Dermis microvascular lymphatic vessel endothelial cell (primary cell): ENCODE data around the gene CD2BP2. TPM values are rescaled to one million over a fixed set of nuclear protein-coding genes. Genes with fewer than 3 reads are reported as not detected.
"Not testable (repeated sequence)": the region's sequence is repeated elsewhere in the genome, so short reads cannot be mapped to it uniquely, and the experiment has no call there.

Source experiments
- DNase-seq, 2 donors: peaks; one replicate each; pipeline versions ENCODE4 v3.0.0 to v3.0.0-alpha.2; 2010; ENCODE audit warnings: low read depth in 2 of 2
- total RNA-seq: library from RNA; depleted of rRNA; stranded (reverse); fragments of >200 nt; gene quantifications from 2 replicates; pipeline ENCODE4 v1.2.1, GENCODE V29; 2014

CD2BP2 gene
- 34.1 and 35.5 TPM in 2 replicates for total RNA-seq

DNA sequence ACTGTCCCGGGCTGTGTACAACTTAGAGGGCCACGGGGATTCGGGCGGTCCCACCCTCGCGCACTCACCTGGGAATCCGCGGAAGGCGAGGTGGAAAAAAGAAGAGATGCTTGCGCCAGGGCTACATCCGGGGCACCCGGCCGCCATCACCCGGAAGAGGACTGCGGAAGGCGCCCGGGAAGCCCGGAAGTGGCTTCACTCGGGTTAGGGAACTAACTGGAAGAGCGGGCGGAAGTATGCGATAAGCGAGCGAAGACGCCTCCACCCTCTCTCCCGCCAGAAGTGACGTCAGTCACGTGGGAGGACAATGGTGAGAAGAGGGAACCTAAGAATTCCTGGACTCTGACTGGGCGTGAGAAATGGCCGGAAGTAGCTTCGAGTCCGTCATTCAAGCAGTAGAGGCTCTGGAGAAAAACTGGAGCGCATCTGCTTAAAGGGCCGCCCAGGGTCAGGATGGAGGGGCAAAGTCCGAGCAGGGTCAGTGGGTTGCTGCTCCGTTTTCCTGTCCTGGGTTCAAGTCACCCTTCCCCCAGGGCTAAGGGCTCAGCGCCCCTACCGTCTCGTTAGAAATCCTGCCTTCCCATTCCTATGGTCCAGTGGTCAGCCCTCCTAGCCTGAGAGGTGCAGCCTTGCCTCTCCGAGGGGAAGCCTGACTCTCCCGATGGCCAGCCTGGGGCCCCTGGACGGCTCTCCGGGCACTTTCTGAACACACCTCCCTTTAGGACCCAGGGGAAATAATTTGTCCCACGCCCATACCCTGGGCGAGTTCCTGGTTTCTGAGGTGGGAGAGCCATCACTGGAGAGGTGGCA is at the start of gene CD2BP2:
CD2BP2 (minus strand) TSS at position 165 of the 810 bp plus-strand sequence. CDS start 627 bp downstream, outside the sequence.
- DNase-seq, result peak; percentile 96 to 99

DNA sequence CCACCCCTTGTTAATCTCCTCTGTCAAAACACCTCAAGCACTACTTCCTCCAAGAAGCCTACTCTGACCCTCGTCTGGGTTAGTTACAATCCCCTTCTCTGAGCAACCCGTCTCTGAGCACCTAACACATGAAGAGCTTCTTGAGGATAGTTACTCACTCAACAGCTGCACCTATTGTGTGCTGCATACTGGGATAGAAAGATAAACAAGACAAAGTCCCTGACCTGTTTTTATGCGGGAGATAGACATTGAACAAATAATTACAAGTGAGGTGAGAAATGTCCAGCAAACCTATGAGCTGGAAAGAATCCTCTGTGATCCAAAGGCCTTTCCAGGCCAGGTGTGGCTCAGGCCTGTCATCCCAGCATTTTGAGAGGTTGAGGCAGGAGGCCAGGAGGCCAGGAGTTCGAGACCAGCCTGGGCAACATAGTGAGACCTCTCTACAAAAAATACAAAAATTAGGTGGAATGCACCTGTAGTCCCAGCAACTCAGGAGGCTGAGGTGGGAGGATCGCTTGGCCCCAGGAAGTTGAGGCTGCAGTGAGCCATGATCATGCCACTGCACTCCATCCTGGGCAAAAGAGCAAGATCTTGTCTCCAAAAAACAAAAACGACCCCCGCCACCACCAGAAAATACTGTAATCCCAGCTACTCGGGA is 46.8 kb upstream of the CD2BP2 start:
- no peak for DNase-seq

DNA sequence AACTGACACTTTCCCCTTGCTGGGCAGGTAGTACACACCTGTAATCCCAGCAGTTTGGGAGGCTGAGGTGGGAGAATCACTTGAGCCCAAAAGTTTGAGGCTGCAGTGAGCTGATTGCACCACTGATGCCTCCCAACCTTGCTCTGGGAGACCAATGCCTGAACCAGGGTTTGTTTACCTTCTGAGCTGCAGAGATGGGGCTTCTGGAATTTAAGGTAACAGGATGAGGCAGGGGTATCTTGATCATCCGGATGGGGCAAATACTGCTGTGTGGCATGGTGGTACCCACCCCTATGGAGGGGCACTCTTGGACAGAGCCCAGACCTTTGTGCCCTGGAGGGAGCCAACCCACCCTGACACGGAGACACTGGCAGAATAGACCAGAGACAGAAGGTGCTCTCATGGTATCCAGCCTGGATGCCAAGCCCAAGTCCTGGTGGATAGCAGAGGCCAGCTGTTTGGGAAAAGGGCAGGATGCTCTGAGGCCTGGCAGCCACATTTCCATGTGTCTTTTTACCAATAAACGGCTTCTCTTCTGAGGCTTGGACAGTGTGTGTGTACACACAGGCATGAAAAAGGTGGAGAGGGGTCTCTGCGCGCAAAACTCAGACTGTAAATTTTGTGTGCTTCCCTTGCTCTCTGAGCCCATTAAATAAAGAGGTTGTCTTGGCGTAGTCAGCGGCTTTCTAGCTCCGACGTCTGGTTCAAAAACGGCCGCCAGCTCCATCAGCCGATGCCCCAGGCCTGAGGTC is 44.5 kb upstream of the CD2BP2 start:
- no peak for DNase-seq

DNA sequence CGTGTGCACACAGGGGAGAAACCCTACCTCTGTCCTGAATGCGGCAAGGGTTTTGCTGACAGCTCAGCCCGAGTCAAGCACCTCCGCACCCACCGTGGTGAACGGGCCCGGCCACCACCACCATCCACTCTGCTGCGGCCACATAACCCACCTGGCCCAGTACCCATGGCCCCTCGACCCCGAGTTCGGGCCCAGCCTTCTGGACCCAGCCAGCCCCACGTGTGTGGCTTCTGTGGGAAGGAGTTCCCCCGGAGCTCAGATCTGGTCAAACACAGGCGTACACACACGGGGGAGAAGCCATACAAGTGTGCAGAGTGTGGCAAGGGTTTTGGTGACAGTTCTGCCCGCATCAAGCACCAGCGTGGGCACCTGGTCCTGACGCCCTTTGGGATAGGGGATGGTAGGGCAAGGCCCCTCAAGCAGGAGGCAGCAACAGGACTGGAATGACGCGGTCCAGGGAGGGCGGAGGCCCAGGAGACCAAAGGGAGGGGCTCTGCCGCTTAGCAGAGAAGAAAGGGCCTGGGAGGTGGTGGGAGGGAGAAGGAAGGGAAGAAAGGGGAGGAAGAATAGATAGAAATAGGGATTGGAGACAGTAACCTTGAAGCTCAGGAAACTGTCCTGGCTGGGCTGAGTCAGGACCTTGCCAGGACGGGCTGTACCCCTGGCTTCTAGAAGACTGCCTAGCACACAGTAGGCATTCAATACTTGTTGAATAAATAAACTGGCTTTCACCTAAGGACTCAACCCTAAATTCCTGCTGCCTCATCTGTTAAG is 43.7 kb upstream of the CD2BP2 start:
- DNase-seq, result no peak

DNA sequence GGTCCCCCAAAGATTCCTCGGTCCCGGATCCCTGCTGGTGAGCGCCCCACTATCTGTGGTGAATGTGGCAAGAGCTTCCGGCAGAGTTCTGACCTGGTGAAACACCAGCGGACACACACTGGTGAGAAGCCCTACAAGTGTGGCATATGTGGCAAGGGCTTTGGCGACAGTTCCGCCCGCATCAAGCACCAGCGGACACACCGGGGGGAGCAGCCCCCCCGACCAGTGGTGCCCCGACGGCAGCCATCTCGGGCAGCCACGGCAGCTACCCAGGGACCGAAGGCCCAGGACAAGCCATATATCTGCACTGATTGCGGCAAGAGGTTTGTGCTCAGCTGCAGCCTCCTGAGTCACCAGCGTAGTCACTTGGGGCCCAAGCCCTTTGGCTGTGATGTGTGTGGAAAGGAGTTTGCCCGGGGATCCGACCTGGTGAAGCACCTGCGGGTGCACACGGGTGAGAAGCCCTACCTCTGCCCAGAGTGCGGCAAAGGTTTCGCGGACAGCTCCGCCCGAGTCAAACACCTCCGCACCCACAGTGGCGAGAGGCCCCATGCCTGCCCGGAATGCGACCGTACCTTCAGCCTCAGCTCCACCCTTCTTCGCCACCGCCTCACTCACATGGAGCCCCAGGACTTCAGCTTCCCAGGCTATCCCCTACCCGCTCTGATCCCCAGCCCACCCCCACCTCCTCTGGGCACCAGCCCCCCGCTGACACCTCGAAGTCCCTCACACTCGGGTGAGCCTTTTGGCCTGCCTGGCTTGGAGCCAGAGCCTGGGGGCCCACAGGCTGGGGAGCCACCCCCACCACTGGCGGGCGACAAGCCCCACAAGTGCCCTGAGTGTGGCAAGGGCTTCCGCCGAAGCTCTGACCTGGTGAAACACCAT is 42.9 kb upstream of the CD2BP2 start:
- DNase-seq, result no peak

DNA sequence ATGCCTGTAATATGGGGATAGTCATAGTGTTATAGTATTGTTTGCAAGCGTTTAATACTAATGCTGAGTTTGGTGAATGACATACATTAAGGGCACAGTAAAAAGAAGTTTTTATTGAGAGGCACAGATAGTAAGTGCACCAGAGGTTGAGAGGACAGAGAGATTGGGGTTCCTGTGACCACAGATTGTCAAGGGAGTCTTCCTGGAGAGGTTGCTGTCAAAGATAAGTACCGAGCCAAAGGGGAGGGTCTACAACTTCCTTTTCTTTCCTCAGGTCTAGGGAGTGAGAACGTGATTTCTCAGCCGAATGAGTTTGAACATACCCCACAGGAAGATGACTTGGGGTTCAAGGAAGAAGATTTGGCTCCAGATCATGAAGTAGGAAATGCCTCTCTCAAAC is 41.9 kb upstream of the CD2BP2 start:
- DNase-seq, result no peak

DNA sequence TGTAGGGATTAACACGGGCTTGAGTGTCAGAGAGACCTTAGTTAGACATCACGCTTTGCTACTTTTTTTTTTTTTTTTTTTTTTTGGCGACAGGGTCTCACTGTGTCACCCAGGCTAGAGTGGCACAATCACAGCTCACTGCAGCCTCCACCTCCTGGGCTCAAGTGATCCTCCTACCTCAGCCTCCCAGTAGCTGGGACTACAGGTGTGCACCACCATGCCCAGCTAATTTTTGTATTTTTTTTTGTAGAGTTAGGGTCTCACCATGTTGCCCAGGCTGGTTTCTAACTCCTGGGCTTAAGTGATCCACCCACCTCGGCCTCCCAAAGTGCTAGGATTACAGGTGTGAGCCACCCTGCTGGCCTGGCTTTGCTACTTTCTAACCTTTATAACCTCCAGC is 41.5 kb upstream of the CD2BP2 start:
- DNase-seq, result not testable (repeated sequence)

DNA sequence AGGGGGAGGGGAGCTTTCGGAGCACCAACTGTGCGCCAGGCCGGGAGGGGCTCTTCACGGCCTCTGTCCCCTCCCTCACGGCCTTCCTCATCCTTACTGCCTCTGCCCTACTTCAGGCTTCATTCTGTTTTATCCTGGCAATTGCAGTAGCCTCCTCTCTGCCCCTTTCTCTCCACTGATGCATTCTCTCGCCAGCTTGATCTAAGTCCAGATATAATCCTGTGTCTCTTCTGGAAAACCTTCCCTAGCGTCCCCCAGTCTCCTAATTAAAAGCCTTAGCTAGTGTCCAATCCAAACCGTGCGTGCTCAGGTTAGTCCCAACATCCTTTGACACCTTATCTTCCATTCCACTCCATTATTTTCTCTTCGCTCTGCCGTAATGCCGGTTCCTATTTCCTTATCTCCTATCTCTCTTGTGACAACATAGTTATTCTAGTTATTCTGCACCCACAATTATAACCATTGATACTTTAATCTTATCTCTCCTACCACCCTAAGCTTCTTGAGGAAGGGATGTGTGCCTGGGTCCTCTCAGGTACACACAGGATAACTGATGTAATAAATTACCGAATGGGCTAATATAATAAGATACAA is 41.0 kb upstream of the CD2BP2 start:
- peak in 1 of 2 donors; percentile 38 for DNase-seq

DNA sequence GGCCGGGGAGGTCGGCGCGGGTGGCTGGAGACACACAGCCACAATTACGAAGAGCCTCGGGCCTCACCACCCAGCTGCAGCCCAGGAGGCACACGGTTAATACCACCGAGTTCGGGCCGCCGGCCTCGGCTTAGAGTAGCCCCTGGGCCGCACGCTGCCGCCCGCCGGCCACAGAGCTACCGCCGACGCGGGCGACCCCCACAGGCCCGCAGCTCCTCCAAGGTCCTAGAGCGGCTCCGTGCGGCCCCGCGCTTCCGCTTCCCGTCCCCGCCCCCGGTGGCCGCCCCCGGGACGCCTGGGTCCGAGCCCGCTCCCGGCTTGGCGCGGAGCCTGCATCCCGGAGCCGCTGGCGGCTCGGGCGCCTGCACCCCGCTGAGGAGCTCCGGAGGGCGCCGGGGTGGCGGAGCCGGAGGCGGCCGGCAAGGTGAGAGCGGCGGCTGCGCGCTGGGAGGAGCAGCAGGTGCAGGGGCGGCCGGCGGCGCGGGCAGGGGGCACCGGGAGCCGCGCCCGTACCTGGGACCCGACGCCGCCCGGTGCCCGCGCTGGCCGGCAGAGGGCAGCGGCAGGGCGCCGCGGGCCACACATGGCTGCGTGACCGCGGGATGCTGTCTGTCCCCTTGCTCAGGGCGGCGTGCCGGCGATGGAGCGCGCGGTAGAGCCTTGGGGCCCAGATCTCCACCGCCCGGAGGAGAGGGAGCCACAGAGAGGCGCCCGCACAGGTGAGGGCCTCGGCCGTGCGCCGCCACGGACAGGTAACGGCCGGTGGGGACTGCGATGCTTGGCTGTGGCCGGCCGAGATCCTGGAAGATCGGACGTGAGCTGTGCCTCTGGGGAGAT is 40.3 kb upstream of the CD2BP2 start, which contains the start of gene ZNF48:
ZNF48 (plus strand) TSS at position 266 of the 837 bp plus-strand sequence; CDS start at position 641, 375 bp downstream.
- peak; percentile 83 to 93 for DNase-seq

DNA sequence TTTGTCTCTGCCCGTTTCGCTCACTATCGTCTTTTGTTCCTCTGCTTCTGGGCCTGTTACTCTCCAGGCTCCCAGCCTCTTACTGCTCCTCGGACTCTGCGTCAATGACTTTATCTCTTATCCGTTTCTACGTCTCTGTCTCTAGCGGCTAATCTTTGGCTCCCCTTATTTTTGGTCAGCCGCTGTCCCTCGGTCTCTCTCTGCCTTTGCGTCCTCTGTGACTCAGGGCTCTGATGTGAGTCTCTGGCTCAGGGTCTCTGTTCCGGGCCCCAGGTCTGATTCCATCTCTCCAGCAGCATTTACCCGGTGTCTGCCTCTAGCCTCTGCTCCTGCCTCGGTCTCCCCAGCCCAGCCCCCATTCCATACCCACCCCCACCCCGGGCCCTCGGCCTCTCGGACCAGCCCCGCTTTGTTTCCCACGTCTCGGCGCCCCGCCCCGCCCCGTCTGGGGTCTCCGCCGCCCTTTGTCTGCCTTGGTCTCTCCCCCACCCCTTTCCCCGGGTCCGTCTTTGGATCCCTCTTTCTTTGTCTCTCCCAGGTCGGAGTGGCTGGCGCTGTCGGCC is 39.6 kb upstream of the CD2BP2 start:
- no peak for DNase-seq

DNA sequence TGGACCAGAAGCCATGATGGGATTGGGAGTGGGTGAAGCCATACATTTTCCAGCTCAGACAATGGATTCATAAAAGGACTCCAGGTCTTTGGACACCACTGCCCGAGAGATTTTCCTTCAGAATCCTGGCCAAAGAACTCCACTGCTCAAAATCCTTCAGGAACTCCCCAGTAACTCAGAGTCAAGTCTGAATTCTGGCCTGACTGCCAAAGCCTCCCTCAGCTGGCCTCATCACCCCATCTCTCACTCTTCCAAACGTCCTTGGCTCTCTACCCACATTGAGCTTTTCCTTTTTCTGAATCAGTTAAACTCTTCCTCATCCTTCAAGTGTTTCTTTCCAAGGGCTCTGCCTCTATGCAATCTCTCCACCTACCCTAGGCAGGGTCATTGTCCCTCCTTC is 28.4 kb upstream of the CD2BP2 start:
- DNase-seq, result no peak

DNA sequence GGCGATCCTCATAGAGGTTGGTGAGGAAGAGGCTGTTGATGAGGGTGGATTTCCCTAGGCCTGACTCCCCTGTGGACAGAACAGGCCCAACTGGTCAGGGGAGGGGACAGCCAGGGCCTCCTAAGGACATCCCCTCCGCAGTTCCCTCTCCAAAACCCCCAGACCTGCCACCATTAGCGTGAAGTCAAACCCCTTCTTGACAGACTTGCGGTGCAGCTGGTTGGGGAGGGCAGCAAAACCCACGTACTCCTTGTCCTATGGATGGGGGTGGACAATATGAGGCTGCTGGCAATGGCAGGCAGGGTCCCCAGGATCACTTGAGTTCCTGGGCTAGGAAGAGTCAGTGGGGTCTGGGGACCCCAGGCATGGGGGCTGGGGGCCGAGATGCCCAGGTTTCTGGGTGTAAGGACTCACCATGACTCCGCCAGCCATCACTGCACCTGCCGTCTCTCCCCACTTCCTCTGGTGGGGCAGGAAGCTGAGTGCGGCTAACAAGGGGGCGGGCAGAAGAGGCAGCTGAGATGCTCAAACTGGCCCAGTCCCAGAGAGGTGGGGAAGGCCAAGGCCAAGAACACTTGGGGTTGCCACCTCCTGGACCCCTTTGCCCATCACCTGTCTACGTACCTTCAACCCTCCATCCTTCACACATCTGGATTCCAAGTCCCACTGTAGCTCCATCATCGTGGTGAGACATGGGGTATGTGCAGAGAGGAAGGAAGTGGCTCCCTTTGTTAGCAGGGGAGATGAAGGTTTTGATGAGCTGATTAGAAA is 27.2 kb upstream of the CD2BP2 start, which contains the start of gene SEPTIN1:
SEPTIN1 (minus strand) TSS at position 451 of the 771 bp plus-strand sequence; CDS start at position 432, 19 bp downstream.
- no peak for DNase-seq

DNA sequence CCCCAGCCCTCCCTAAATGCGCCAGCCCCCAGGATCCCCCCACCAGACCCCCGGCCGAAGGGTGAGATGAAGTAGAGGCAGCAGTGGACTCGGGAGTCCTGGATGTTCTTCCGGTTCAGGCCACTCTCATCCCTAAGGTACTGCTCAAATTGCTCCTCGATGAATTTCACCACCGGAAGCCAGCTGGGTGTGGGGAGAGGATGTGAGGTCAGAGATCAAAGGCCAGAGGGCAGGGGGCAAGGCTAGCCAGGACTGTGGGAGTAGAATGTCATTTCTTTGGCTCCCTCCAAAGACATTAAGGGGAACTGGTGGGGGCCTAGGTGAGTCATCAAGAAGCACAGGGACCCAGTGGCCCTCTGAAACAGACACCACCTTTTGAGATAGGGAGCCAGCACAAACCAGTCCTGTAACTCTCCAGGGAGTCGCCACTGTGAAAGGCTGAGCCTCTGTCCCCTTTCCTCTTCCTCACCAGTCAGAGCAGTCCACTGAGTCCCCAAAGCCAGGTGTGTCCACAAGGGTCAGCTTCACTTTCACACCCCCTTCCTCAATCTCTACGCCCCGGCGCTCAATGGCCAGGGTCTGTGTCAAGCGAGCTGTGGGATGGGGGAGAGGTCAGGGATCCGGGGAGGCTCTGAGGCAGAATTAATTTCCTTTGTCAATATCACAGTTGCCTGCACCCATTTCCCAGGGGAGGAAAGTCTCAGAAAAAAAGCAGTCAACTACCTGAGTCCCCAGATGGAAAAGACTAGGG is 26.4 kb upstream of the CD2BP2 start:
- DNase-seq, result no peak

DNA sequence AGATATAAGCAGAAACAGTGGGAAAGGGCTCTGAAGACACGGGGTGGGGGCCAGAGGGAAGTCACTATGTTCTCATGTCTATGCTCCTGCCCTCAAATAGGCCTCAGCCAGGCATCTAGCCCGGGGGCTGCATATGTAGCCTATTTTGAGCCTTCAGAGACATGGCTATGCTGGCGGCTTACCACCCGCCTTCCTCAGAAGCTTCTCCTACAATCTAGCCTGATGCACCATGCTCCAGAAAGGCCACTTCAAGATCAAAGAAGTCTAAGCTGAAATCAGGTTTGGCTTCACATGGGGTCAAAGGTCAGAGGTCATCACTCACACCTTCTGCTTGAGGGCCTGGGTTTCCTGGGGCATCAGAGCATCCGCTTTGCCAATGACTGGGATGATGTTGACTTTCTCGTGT is 25.7 kb upstream of the CD2BP2 start:
- no peak for DNase-seq

DNA sequence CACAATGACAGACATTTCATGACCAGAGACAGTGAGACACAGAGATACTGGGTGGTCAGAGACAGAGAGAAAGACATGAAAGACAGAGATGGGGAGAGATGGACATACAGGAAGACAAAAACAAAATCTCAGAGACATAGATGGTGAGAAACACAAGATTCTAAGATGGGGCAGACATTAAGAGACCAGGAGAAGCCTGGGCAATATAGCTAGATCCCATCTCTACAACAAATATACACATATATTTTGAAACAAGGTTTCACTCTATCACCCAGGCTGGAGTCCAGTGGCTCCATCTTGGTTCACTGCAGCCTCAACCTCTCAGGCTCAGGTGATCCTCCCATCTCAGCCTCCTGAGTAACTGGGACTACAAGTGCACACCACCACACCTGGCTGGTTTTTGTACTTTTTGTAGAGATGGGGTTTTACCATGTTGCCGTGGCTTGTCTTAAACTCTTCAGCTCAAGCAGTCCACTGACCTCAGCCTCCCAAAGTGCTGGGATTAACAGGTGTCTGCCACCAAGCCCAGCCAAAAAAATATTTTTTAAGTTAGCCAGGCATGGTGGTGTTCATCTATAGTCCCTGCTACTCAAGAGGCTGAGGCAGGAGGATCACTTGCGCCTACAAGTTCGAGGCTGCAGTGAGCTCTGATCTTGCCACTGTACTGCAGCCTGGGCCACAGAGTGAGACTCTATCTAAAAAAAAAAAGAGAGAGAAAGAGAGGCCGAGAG is 25.1 kb upstream of the CD2BP2 start:
- no peak for DNase-seq

DNA sequence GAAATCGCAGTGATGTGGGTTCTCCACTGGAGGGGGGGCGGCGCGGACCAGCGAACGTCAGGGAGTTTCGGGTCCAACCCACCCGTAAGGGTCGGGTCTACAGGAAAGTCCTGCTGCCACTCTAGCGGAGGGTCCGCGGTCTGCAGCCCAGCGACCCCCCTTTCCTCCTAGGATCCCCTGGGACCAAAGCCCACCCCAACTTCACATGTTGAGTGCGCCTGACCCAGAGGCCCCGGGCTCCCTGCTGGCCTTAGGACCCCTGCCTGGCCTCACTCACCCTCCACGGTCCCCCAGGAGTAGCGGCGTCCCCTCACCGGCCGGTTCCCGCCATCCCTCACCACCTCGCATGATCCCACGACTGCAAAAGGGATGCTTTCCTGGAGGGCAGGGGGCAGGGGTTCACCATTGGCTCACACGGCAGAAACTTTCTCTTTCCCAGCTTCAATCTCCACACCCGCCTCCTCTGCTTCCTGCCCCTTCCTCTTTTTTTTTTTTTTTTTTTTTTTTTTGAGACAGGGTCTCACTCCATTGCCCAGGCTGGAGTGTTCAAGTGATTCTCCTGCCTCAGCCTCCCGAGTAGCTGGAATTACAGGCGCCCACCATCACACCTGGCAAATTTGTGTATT is 24.2 kb upstream of the CD2BP2 start:
- DNase-seq, result no peak
